ENCODE data around the gene ADPRS.
A peak's percentile ranks its signal among the peaks of the same experiment; 100 is the strongest.

The ADPRS gene

GRCh38 chr1:36088577-36089392 is at the start of gene ADPRS:
ADPRS (plus strand) TSS chr1:36088892; CDS start chr1:36088905, 13 bp downstream.
- DNase-seq: peak; percentile 84

- DNase-seq: no peak
Measured at GRCh38 chr1:36040238-36040637, 48.5 kb upstream of the ADPRS start.

- no peak for DNase-seq
Measured at GRCh38 chr1:36051821-36052220, 36.9 kb upstream of the ADPRS start.

GRCh38 chr1:36053978-36054377 is 34.7 kb upstream of the ADPRS start:
- no peak for DNase-seq

DNA sequence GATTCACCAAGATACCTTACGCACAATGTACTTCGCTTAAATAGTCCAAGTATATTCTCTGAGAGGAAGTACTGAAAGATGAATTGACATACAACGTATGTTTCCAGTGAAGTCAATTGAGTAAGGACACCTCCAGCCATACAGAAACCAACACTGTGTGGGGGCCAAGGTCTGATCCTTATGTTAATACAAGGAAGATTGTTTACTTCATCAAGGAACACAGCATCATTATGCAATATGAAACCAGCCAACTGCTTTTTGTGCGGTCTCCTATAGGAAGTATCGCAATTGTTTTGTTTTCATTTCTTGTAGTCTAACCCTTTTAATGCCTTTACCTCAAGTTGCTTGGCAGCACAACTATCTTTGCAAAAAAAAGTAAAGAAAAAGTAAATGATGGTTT is 33.0 kb upstream of the ADPRS start:
- no peak for DNase-seq

- no peak for DNase-seq
Measured at GRCh38 chr1:36062315-36062714, 26.4 kb upstream of the ADPRS start.

- no peak for DNase-seq
Measured at GRCh38 chr1:36067871-36068270, 20.8 kb upstream of the ADPRS start.

GRCh38 chr1:36068866-36069265 is 19.8 kb upstream of the ADPRS start:
- DNase-seq: no peak

DNA sequence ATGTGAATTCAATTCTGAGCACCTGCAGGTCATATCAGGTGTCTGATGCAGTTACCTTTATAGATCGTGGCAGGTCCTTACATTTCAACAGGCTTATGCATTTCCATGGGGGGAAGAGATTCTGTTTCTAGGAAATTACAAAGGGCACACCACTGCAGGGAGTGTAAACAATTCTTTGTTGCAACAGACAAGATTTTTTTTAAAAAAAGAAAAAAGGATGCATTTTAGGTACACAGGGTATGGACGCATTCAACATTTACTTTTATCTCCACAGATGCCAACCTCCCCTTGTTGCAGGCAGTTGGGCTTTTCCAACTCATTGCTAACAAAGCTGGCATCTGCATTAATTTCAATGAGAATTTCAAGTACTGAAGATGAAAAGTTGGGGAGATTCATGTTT is 18.3 kb upstream of the ADPRS start:
- DNase-seq: no peak

GRCh38 chr1:36076979-36077573 is 11.6 kb upstream of the ADPRS start:
- DNase-seq: no peak

DNA sequence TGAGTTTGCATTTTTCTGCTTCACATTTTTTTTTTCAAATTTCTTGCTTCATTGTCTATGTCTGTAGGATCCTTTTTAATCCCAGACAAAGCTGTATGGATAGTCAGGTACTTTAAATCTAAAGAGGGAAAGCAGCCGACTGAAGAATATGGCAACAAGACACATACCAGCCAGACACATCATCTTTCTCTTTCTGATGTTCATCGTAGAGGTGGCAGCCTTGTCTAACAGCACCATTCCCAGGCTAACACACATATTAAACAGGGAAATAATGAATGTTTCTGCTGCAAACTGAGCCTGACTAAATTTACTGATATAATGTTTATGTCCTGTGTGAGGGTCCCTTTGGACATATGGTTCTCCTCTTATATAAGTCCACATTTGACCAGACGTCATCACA is 8.5 kb upstream of the ADPRS start:
- no peak for DNase-seq

DNA sequence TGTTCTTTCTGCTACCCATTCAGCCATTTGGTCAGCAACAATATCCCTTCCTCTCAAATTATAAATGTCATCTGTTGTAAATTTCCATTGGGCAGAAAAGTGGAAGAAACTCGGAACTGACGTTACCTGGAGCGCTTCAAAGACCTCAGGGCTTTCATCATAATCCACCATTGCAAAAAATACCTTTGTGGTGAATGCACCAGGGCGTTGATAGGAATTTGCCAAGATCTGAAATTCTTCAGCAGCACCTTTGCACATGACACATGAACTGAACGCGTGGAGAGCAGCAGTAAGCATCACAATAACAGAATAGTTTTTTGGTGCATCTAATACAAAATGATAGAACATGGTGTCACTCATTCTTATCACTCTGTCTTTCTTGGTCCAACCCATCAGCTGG is 7.9 kb upstream of the ADPRS start:
- no peak for DNase-seq

DNA sequence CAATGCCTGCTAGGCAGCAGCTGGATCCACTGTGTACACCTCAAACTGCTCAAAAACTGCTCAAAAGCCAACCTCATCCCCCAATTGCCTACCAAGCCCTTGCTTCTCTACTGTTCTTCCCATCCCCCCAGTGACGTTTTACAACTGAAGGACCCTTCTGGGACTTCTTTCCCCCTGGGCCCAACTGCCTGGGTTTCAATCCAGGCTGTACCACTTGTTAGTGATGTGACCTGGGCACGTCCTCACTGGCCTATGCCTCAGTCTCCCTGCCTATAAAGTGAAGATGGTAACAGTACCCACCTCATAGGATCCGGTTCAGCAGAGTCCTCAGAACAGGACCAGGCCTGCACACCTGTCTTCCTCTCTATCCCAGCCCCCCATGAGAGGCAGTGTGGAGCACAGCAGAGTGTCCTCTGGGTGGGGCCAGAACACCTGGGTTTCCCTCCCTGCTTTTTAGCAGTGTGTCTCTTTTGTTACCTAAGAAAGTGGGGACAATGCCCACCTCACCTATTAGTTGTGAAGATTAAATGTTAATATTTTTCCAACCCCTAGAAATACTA is 6.7 kb upstream of the ADPRS start:
- DNase-seq: no peak

DNA sequence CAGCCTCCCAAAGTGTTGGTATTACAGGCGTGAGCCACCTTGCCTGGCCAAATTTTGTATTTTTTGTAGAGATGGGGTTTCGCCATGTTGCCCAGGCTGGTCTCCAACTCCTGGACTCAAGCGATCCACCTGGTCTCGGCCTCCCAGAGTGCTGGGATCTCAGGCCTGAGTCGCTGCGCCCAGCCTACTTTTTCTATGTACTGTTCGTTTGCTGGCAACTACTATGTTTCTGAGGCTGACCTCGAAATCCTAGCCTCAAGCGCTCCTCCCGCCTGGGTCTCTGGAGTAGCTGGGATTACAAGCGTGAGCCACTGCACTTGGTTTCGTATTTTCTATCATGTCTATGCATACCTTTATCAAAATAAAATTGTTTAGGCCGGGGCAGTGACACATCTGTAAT is 5.5 kb upstream of the ADPRS start:
- DNase-seq: no peak

DNA sequence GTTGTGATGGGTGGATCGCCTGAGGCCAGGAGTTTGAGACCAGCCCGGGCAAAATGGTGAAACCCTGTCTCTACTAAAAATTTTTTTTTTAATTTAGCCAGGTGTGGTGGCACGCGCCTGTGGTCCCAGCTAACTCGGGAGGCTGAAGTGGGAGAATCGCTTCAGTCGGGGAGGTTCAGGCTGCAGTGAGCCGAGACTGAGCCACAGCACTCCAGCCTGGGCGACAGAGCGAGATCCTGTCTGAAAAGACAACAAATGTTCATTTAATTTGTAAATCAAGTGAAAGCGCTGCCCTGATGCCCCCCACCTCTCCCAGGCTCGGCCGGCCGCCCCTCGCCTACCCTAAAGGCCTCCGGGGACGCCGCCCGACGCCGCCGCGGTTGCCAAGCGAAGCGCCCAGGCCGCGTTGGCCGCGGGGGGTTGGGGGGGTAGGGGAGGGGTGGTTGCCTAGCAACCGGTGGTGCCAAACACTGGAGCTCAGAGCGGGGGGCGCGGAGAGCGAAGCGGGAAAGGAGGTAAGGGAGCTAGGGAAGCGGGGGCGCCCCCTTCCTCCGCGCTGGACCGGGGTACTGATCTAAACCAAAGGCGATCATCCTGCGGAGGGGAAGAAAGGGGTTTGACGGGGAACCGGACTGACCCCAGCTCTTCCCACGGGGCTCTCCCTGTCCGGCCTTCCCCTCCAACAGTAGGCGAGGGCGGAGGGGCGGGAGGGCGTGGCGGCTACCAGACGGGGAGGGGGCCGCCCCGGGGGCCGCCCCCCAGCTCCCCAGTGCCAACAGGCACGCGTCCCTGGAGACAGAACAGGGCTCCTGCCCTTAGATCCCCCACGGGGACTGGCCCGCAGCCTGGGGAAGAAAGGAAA is 4.8 kb upstream of the ADPRS start, which contains the start of gene TEKT2:
TEKT2 (plus strand) TSS at position 460 of the 862 bp plus-strand sequence. CDS start 828 bp downstream, outside the sequence.
- no peak for DNase-seq

DNA sequence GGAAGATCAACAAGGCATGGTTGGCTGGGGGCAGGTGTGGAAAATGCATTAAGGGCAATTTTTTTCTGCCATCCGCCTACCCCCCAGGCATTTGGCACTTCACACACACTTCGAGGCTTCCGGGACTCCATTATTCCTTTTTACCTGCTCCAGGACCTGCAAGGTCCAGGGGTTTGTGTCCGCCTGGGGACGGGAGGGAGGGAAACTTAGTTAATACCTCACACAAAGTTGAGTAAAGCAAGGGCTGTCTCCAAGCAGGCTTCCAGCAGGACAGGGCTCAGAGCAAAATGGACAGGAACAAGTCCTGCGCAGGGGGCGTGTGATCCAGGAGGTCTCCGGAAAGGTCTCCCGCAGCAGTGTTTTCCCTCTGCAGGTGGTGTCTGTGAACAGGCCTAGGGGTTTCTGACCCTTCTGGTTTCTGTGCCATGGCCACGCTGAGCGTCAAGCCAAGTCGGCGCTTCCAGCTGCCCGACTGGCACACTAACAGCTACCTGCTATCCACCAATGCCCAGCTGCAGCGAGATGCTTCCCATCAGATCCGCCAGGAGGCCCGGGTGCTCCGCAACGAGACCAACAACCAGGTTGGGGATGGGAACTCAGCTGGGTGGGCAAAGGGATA is 4.1 kb upstream of the ADPRS start:
- DNase-seq: no peak

DNA sequence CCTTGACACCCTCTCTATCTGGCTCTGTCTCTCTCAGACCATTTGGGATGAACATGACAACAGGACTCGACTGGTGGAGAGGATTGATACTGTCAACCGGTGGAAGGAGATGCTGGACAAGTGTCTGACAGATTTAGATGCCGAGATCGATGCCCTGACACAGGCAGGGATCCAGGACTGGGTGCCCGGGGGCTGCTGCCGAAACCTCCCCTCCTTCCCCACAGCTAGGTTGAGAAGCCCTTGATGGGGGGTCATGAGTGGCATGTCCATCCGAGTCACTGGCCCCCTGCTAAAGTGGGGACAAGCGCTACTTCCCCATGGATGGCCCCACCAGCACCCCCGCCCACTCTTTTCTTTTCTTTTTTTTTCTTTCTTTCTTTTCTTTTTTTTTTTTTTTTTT is 3.6 kb upstream of the ADPRS start:
- no peak for DNase-seq

DNA sequence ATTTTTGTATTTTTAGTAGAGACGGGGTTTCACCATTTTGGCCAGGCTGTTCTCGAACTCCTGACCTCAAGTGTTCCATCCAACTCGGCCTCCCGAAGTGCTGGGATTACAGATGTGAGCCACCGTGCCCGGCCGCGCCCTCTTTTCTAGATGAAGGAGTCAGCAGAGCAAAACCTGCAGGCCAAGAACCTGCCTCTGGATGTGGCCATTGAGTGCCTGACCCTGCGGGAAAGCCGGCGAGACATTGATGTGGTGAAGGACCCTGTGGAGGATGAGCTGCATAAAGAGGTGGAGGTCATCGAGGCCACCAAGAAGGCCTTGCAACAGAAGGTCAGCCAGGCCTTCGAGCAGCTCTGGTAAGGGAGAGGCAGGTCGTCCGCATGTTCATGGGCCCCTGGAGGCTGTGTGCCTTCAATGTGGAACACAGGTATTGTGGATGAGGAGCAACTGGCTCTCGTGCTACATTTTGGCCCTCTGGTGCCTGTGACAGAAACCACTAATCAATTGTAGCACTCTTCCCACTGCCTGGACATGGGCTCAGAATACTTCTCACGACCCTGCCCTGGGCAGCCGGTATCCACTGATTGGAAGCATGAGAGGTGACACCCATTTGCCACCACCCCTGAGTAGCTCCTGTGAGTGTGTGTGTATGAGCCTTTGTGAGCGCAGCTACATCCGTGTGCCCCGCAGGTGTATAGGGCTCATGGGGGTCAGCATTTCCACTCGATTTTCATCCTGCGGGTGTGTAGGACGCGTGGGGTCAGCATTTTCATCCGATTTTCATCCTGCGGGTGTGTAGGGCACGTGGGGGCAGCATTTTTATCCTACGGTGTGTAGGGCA is 2.8 kb upstream of the ADPRS start:
- no peak for DNase-seq

GRCh38 chr1:36086529-36087232 is 2.0 kb upstream of the ADPRS start:
- DNase-seq: no peak

GRCh38 chr1:36087233-36088123 is 1.2 kb upstream of the ADPRS start:
- DNase-seq: no peak

Measured in activated T-cell treated with anti-CD3 and anti-CD28 coated beads for 4 hours (primary cell).